ENCODE measurements around the gene SLC39A8.
"Not testable (repeated sequence)": the region's sequence is repeated elsewhere in the genome, so short reads cannot be mapped to it uniquely, and the experiment has no call there.

SLC39A8 gene

GRCh38 chr4:102386966-102387365 is 41.7 kb upstream of the SLC39A8 start:
- H3K4me1 ChIP-seq (ENCODE audit: control insufficient read depth in 1 of 2, insufficient read depth in 1 of 2, low read depth in 1 of 2, low read length in 1 of 2): peaks cover 23% of the 10 kb centered on the region in 2 experiments
- no peak overlapping the region for H3K27ac ChIP-seq
- H3K27me3 ChIP-seq: no peaks in the 10 kb centered on the region
- H3K36me3 ChIP-seq: no peaks in the 10 kb centered on the region
- no peaks in the 10 kb centered on the region for H3K9me3 ChIP-seq
- H3K4me3 ChIP-seq (ENCODE audit: low read depth in 1 of 2, low read length in 1 of 2): no peak overlapping the region
- TF ChIP-seq CTCF (IDR thresholded peaks at IDR 0.05): no peak

- not testable (repeated sequence) for H3K4me1 ChIP-seq (ENCODE audit: control insufficient read depth in 1 of 2, insufficient read depth in 1 of 2, low read depth in 1 of 2, low read length in 1 of 2); H3K27ac ChIP-seq; H3K27me3 ChIP-seq; H3K9me3 ChIP-seq; H3K36me3 ChIP-seq; H3K4me3 ChIP-seq (ENCODE audit: low read depth in 1 of 2, low read length in 1 of 2)
Observed at GRCh38 chr4:102380253-102380652, 35.0 kb upstream of the SLC39A8 start.

- no peaks in the 10 kb centered on the region for H3K9me3 ChIP-seq
Observed at GRCh38 chr4:102362922-102363432, 17.7 kb upstream of the SLC39A8 start.

GRCh38 chr4:102358128-102358527 is 12.8 kb upstream of the SLC39A8 start:
- H3K27ac ChIP-seq: no peak overlapping the region
- H3K4me1 ChIP-seq (ENCODE audit: control insufficient read depth in 1 of 2, insufficient read depth in 1 of 2, low read depth in 1 of 2, low read length in 1 of 2): no peaks in the 10 kb centered on the region
- no peak overlapping the region for H3K4me3 ChIP-seq (ENCODE audit: low read depth in 1 of 2, low read length in 1 of 2)
- no peaks in the 10 kb centered on the region for H3K9me3 ChIP-seq
- H3K36me3 ChIP-seq: no peaks in the 10 kb centered on the region
- TF ChIP-seq CTCF (IDR thresholded peaks at IDR 0.05): no peak
- no peaks in the 10 kb centered on the region for H3K27me3 ChIP-seq

More at GRCh38 chr4:102362922-102363432, 17.7 kb upstream of the SLC39A8 start:
- no peak for TF ChIP-seq CTCF (IDR thresholded peaks at IDR 0.05)
- H3K27me3 ChIP-seq: no peaks in the 10 kb centered on the region
- no peaks in the 10 kb centered on the region for H3K36me3 ChIP-seq
- H3K4me1 ChIP-seq (ENCODE audit: control insufficient read depth in 1 of 2, insufficient read depth in 1 of 2, low read depth in 1 of 2, low read length in 1 of 2): no peaks in the 10 kb centered on the region
- H3K27ac ChIP-seq: no peak overlapping the region
- H3K4me3 ChIP-seq (ENCODE audit: low read depth in 1 of 2, low read length in 1 of 2): no peak overlapping the region

- not testable (repeated sequence) for H3K4me1 ChIP-seq (ENCODE audit: control insufficient read depth in 1 of 2, insufficient read depth in 1 of 2, low read depth in 1 of 2, low read length in 1 of 2); H3K36me3 ChIP-seq; H3K9me3 ChIP-seq; H3K4me3 ChIP-seq (ENCODE audit: low read depth in 1 of 2, low read length in 1 of 2); H3K27ac ChIP-seq; H3K27me3 ChIP-seq
Observed at GRCh38 chr4:102357637-102358036, 12.4 kb upstream of the SLC39A8 start.

- H3K27ac ChIP-seq: no peak overlapping the region
- H3K4me3 ChIP-seq (ENCODE audit: low read depth in 1 of 2, low read length in 1 of 2): no peak overlapping the region
- no peaks in the 10 kb centered on the region for H3K36me3 ChIP-seq
- TF ChIP-seq CTCF (IDR thresholded peaks at IDR 0.05): no peak
- H3K9me3 ChIP-seq: no peaks in the 10 kb centered on the region
- H3K4me1 ChIP-seq (ENCODE audit: control insufficient read depth in 1 of 2, insufficient read depth in 1 of 2, low read depth in 1 of 2, low read length in 1 of 2): no peaks in the 10 kb centered on the region
- no peaks in the 10 kb centered on the region for H3K27me3 ChIP-seq
Observed at GRCh38 chr4:102356562-102357202, 11.4 kb upstream of the SLC39A8 start.

Data from neutrophil (primary cell).